ENCODE measurements around the gene GINS1.

DNA sequence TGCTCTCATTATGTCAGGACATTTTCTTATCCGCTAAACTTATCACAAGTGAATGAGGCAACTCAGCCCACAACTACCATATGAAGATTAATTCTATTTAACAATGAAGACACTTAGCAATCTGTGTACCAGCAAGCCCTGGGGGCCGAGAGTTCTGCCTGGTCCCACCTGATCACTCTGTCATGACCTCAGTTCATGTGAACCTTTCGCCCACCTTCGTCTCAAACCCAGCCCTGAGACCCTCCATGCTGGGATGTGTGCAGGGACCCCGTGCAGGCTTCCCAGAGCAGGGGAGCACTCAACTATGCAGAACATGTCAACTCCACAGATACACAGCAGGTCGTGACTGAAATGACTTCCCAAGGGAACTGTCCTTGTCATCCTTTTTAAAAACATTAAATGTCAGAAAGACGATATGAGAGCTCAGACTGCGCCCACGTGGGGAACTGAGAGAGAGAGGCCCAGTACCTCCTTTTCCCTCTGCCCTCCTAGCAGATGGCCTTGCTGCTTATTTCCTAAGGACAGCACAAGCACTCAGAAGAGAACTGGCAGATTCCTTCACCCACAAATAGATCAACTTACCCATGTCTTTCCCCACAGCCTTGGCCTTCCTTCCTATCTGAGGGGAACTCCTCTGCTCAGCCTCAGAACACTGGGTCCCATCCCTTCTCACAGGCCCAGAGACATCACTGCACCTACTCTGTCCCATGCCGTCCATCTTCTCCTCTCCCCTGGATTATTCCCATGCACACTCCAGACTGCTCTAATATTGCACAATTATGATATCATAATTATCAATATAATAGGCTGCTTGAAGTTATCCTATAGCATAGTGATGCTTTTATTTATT lies 28.4 kb upstream of the GINS1 start:
- TF ChIP-seq, protein P1, sequence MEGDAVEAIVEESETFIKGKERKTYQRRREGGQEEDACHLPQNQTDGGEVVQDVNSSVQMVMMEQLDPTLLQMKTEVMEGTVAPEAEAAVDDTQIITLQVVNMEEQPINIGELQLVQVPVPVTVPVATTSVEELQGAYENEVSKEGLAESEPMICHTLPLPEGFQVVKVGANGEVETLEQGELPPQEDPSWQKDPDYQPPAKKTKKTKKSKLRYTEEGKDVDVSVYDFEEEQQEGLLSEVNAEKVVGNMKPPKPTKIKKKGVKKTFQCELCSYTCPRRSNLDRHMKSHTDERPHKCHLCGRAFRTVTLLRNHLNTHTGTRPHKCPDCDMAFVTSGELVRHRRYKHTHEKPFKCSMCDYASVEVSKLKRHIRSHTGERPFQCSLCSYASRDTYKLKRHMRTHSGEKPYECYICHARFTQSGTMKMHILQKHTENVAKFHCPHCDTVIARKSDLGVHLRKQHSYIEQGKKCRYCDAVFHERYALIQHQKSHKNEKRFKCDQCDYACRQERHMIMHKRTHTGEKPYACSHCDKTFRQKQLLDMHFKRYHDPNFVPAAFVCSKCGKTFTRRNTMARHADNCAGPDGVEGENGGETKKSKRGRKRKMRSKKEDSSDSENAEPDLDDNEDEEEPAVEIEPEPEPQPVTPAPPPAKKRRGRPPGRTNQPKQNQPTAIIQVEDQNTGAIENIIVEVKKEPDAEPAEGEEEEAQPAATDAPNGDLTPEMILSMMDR (IDR thresholded peaks at IDR 0.05 in 2 of 3, conservative IDR thresholded peaks at IDR 0.05 in 1 of 3; ENCODE audit: borderline replicate concordance in 1 of 3, insufficient read depth in 1 of 3, low read depth in 2 of 3, low read length in 2 of 3): no peak
- TF ChIP-seq POLR2A (IDR thresholded peaks at IDR 0.05; ENCODE audit: borderline replicate concordance, extremely low read depth, insufficient read depth, insufficient read length) (no peak), SIN3A (IDR thresholded peaks at IDR 0.05; ENCODE audit: low read depth) (no peak)

All from HCT116 (cell line).